Left forelimb (tissue), 1 donor: ENCODE data around the gene OTC.
A peak's percentile ranks its signal among the peaks of the same experiment; 100 is the strongest.

Experiments used
- DNase-seq: peaks from one replicate; pipeline ENCODE4 v3.0.0-alpha.2; 2018; ENCODE audit warnings: low spot score

OTC gene

GRCh38 chrX:38352362-38352761 lies at the start of gene OTC:
TSS of gene OTC (plus strand) at chrX:38352604. CDS start at chrX:38352697, 93 bp downstream.
- DNase-seq: no peak

- no peak for DNase-seq
Measured at GRCh38 chrX:38304010-38304409, 48.4 kb upstream of the OTC start.

GRCh38 chrX:38305971-38306370 lies 46.4 kb upstream of the OTC start:
- no peak for DNase-seq

- DNase-seq: no peak
Measured at GRCh38 chrX:38311743-38312142, 40.7 kb upstream of the OTC start.

GRCh38 chrX:38312436-38312835 lies 40.0 kb upstream of the OTC start:
- DNase-seq: no peak

GRCh38 chrX:38313190-38313589 lies 39.2 kb upstream of the OTC start:
- DNase-seq: no peak

- DNase-seq: no peak
Measured at GRCh38 chrX:38315186-38315585, 37.2 kb upstream of the OTC start.

- DNase-seq: no peak
Measured at GRCh38 chrX:38318196-38318595, 34.2 kb upstream of the OTC start.

GRCh38 chrX:38318606-38319005 lies 33.8 kb upstream of the OTC start:
- no peak for DNase-seq

GRCh38 chrX:38320819-38321218 lies 31.6 kb upstream of the OTC start:
- DNase-seq: no peak

GRCh38 chrX:38326086-38326485 lies 26.3 kb upstream of the OTC start:
- no peak for DNase-seq

- DNase-seq: peak; percentile 94
Measured at GRCh38 chrX:38327007-38327774, 25.2 kb upstream of the OTC start, which contains the start of gene RPGR. TSS of gene RPGR (minus strand) at chrX:38327509. CDS start at chrX:38327367, 142 bp downstream.

GRCh38 chrX:38327775-38328081 lies 24.7 kb upstream of the OTC start:
- no peak for DNase-seq

- no peak for DNase-seq
Measured at GRCh38 chrX:38332505-38332904, 19.9 kb upstream of the OTC start.

- no peak for DNase-seq
Measured at GRCh38 chrX:38335382-38335781, 17.0 kb upstream of the OTC start.

- no peak for DNase-seq
Measured at GRCh38 chrX:38336538-38337240, 15.7 kb upstream of the OTC start.

- no peak for DNase-seq
Measured at GRCh38 chrX:38341442-38341841, 11.0 kb upstream of the OTC start.

GRCh38 chrX:38342853-38343778 lies 9.3 kb upstream of the OTC start:
- DNase-seq: no peak

- no peak for DNase-seq
Measured at GRCh38 chrX:38346150-38346549, 6.3 kb upstream of the OTC start.

- no peak for DNase-seq
Measured at GRCh38 chrX:38347136-38347535, 5.3 kb upstream of the OTC start.

- DNase-seq: no peak
Measured at GRCh38 chrX:38351346-38351745, 1.1 kb upstream of the OTC start.

GRCh38 chrX:38356401-38356800 lies 4.0 kb downstream of the OTC start:
- DNase-seq: no peak
